ENCODE measurements around the gene RTP3.

The RTP3 gene

GRCh38 chr3:46549408-46549904 is 51.7 kb downstream of the RTP3 start:
- no peak for DNase-seq

GRCh38 chr3:46549989-46550388 is 52.2 kb downstream of the RTP3 start:
- DNase-seq = no peak

Data from bone marrow (tissue), 2 donors.